GM21360 (cell line): ENCODE results near the gene GABRG2.

Experiments used
- ATAC-seq: cut with Tn5 transposase; IDR thresholded peaks from one replicate; pipeline ENCODE4 v1.9.1; 2021; ENCODE audit warnings: mild to moderate bottlenecking, moderate library complexity; ENCODE audit not compliant: unreplicated experiment

GABRG2 gene

DNA sequence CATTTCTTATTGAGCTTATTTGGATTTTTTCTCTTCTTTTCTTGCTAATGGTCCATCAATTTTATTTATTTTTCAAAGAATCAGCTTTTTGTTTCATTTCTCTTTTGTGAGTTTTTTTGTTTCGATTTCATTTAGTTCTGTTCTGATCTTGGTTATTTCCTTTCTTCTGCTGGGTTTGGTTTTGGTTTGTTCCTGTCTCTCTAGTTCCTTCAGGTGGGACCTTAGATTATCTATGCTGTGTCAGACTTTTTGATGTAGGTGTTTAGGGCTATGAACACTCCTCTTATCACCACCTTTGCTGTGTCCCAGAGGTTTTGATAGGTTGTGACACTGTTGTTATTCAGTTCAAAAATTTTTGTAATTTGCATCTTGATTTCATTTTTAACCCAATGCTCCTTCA, 119.8 kb downstream of the GABRG2 start:
- no peak for ATAC-seq

DNA sequence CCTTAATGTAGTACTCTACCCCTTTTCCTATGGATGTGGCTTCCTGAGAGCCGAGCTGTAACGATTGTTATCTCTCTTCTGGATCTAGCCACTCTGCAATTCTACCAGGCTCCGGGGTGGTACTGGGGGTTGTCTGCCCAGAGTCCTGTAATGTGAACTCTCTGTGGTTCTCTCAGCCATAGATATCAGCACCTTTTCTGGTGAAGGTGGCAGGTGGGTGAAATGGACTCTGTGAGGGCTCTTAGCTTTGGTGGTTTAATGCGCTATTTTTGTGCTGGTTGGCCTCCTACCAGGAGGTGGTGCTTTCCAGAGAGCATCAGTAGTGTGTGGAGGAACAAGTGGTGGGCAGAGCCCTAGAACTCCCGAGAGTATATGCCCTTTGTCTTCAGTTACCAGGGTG, 122.1 kb downstream of the GABRG2 start:
- no peak for ATAC-seq

DNA sequence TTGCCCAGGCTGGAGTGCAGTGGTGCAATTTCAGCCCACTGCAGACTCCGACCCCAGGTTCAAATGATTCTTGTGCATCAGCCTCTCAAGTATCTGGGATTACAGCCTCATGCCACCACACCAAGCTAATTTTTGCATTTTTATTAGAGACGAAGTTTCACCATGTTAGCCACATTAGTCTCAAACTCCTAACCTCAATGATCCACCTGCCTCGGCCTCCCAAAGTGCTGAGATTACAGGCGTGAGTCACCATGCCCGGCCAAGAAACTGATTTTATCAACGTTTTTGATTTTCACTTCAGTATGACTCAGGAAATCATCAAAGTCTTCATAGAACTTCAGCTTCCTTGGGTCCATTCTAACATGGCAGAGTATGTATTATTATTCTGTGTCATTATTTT, 125.4 kb downstream of the GABRG2 start:
- no peak for ATAC-seq

DNA sequence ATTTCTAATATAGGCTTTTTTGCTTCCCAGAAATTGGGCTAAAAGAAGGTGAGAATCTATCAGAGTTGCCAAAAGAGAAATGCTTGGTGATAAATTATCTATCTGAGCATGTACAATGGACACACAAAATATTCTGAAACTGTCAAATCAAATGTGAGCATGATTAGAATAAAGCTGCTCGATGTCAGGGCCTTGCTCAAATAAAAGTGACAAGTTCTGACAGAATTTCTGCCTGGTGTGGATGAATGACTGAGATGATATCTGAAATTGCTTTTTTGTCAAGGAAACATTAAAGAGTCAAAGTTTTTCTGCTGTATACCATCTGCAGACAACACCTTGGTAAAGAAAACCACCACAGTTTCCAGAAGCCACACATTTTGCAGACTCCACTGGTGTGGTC, 128.8 kb downstream of the GABRG2 start:
- no peak for ATAC-seq

DNA sequence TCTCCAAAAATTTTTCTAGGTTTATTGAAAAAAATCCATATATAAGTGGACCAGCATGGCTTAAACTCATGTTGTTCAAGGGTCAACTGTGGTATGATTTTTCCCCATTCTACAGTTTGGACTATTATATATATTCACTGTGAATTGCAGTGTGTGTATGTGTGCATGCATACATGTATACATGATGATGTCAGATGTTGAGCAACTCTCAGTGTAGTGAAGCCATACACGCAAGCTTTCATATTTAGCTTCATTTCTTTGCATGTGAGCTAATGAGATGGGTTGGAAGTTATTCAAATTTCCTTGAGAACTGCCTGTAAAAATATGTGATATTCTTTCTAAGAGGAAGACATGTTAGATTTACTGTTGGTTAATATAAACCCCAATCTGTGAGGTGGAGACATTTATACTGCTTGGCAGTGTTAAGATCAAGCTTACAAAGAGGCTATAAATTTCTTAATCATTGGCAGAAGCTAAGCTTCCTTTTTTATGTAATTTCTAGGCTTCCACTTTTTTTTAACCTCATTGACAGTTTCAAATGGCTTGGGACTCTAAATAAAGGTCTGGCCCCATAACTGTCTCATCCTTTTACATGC, 134.8 kb downstream of the GABRG2 start:
- ATAC-seq, result no peak
